Coronary artery (tissue), 2 donors: Measurements from ENCODE around the gene VGLL2.

Experiments used
- DNase-seq: peaks from one replicate; pipeline ENCODE4 v3.0.0-alpha.2; 2017; ENCODE audit warnings: low spot score
- H3K27ac ChIP-seq, 2 donors: fragments of 200-600 bp; sonication (generic); one replicate each; pipeline ENCODE4 v1.5.1; 2016 to 2019
- H3K4me3 ChIP-seq: fragments of 200-600 bp; sonication (generic); 2 replicates; pipeline ENCODE4 v1.5.1; 2016; ENCODE audit warnings: mild to moderate bottlenecking, moderate library complexity
- TF ChIP-seq, protein P1 (sequence below): fragments of 200-600 bp; sonication (generic); IDR thresholded peaks from one replicate; pipeline ENCODE4 v1.5.1; 2019; ENCODE audit warnings: antibody characterized with exemption

The VGLL2 gene

GRCh38 chr6:117263353-117263927, 1.9 kb upstream of the VGLL2 start:
- H3K4me3 ChIP-seq = no peak overlapping the region
- TF ChIP-seq, protein P1, sequence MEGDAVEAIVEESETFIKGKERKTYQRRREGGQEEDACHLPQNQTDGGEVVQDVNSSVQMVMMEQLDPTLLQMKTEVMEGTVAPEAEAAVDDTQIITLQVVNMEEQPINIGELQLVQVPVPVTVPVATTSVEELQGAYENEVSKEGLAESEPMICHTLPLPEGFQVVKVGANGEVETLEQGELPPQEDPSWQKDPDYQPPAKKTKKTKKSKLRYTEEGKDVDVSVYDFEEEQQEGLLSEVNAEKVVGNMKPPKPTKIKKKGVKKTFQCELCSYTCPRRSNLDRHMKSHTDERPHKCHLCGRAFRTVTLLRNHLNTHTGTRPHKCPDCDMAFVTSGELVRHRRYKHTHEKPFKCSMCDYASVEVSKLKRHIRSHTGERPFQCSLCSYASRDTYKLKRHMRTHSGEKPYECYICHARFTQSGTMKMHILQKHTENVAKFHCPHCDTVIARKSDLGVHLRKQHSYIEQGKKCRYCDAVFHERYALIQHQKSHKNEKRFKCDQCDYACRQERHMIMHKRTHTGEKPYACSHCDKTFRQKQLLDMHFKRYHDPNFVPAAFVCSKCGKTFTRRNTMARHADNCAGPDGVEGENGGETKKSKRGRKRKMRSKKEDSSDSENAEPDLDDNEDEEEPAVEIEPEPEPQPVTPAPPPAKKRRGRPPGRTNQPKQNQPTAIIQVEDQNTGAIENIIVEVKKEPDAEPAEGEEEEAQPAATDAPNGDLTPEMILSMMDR = no peak
- no peak overlapping the region for H3K27ac ChIP-seq
- no peak for DNase-seq

DNA sequence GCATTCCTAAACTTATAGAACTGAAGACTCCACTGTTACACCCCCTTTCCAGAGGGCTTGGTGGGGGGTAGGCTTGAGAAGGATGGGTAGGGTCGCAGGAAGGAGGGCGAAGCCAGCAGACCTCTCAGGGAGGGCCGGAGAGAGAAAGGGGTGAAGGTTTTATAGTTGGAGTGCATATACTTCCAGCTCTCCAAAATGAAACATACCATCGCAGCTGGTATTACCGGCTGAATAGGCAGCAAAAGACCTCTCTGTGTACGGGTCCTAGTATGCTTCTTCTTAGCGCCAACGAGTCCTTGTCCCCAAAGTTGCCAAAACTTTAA, 1.0 kb upstream of the VGLL2 start:
- H3K4me3 ChIP-seq = peak overlapping the region; percentile 74
- H3K27ac ChIP-seq = no peak overlapping the region
- TF ChIP-seq, protein P1 = no peak
- DNase-seq = no peak

- TF ChIP-seq, protein P1 = no peak
- Histone ChIP-seq H3K4me3 (peak overlapping the region; percentile 74), H3K27ac (no peak overlapping the region)
- no peak for DNase-seq
These were observed 507 bp upstream of the VGLL2 start for GRCh38 chr6:117264692-117265409.

- Histone ChIP-seq H3K4me3 (peak overlapping the region; percentile 74), H3K27ac (no peak overlapping the region)
- DNase-seq = no peak
- TF ChIP-seq, protein P1 = no peak
These were observed 1.1 kb downstream of the VGLL2 start for GRCh38 chr6:117266257-117267053.

GRCh38 chr6:117267054-117267347, 1.6 kb downstream of the VGLL2 start:
- no peak for DNase-seq
- TF ChIP-seq, protein P1 = no peak
- no peak overlapping the region for H3K27ac ChIP-seq
- no peak overlapping the region for H3K4me3 ChIP-seq

DNA sequence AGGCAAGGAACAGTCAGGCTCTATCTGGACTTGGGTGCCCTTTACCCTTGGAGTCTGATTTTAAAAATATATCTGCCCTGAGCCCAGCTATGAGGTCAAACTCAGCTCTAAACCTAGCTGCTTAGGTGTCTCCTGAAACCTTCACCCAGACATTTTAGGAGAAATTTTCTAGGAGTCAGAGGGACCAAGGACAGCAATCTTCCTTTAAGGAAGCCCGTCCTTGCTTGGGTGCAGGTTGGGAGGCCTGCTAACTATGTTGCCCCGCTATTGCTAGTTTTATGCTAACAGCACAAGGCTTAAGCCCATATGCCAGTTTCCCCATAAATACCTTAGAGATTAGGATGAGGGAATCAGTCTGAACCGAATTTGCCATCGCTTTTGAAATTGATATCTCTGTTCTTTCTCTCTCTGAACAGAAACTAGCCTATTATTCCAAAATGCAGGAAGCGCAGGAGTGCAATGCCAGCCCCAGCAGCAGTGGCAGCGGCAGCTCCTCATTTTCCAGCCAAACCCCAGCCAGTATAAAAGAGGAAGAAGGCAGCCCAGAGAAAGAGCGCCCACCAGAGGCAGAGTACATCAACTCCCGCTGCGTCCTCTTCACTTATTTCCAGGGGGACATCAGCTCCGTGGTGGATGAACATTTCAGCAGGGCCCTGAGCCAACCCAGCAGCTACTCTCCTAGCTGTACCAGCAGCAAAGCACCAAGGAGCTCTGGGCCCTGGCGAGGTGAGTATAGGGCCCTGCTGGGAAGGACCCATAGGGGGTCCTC, 2.6 kb downstream of the VGLL2 start:
- H3K4me3 ChIP-seq = no peak overlapping the region
- no peak overlapping the region for H3K27ac ChIP-seq
- TF ChIP-seq, protein P1 = no peak
- no peak for DNase-seq
